Stimulated activated memory B cell treated with anti-CD40 and anti-IgM and Interleukin-4, amounts not matched to agents 10 μg/mL and 1 μg/mL and 100 μg/mL, for 72 hours (primary cell): ENCODE measurements around the gene LRRC52.

Source experiments
- ATAC-seq: fragments of 150-1000 bp; cut with Tn5 transposase; 2 replicates; pipeline ENCODE4 v1.10.0; 2021
- H3K27ac Mint-ChIP-seq: one replicate; pipeline ENCODE4 v1.8.0; 2022; ENCODE audit warnings: mild to moderate bottlenecking, mixed read lengths
- H3K27me3 Mint-ChIP-seq: one replicate; pipeline ENCODE4 v1.8.0; 2022; ENCODE audit warnings: mixed read lengths
- H3K36me3 Mint-ChIP-seq: one replicate; pipeline ENCODE4 v1.8.0; 2022; ENCODE audit warnings: mixed read lengths
- H3K4me1 Mint-ChIP-seq: one replicate; pipeline ENCODE4 v1.8.0; 2022; ENCODE audit warnings: mixed read lengths
- H3K4me3 Mint-ChIP-seq: one replicate; pipeline ENCODE4 v1.8.0; 2022; ENCODE audit warnings: mild to moderate bottlenecking, moderate library complexity, mixed read lengths
- H3K9me3 Mint-ChIP-seq: one replicate; pipeline ENCODE4 v1.8.0; 2022; ENCODE audit warnings: mixed read lengths

LRRC52 gene

GRCh38 chr1:165543532-165544438 lies at the start of gene LRRC52:
LRRC52 (plus strand) TSS chr1:165544000; CDS start chr1:165544297, 297 bp downstream.
- peaks cover 39% of the 10 kb centered on the region for H3K27me3 Mint-ChIP-seq
- H3K9me3 Mint-ChIP-seq = no peaks in the 10 kb centered on the region
- ATAC-seq = peak; percentile 28
- H3K4me3 Mint-ChIP-seq = no peak within 1 kb of the TSS
- no peaks in the 10 kb centered on the region for H3K36me3 Mint-ChIP-seq
- no peaks in the 10 kb centered on the region for H3K4me1 Mint-ChIP-seq
- H3K27ac Mint-ChIP-seq = no peak within 1 kb of the TSS

GRCh38 chr1:165494949-165495857 lies 48.6 kb upstream of the LRRC52 start:
- Mint-ChIP-seq H3K27me3 (peaks cover 20% of the 10 kb centered on the region), H3K4me3 (no peak overlapping the region), H3K27ac (no peak overlapping the region)

GRCh38 chr1:165495858-165496205 lies 48.0 kb upstream of the LRRC52 start:
- Mint-ChIP-seq H3K9me3 (no peaks in the 10 kb centered on the region), H3K27me3 (peaks cover 20% of the 10 kb centered on the region), H3K27ac (no peak overlapping the region), H3K36me3 (no peaks in the 10 kb centered on the region), H3K4me1 (peaks cover 11% of the 10 kb centered on the region), H3K4me3 (no peak overlapping the region)
- no peak for ATAC-seq

More at GRCh38 chr1:165494949-165495857, 48.6 kb upstream of the LRRC52 start:
- Mint-ChIP-seq H3K9me3 (no peaks in the 10 kb centered on the region), H3K4me1 (peaks cover 11% of the 10 kb centered on the region), H3K36me3 (no peaks in the 10 kb centered on the region)
- no peak for ATAC-seq

GRCh38 chr1:165496501-165496900 lies 47.3 kb upstream of the LRRC52 start:
- peaks cover 11% of the 10 kb centered on the region for H3K4me1 Mint-ChIP-seq
- peaks cover 20% of the 10 kb centered on the region for H3K27me3 Mint-ChIP-seq
- ATAC-seq = no peak
- H3K9me3 Mint-ChIP-seq = no peaks in the 10 kb centered on the region
- H3K36me3 Mint-ChIP-seq = no peaks in the 10 kb centered on the region
- H3K4me3 Mint-ChIP-seq = no peak overlapping the region
- no peak overlapping the region for H3K27ac Mint-ChIP-seq

GRCh38 chr1:165497069-165498013 lies 46.5 kb upstream of the LRRC52 start:
- Mint-ChIP-seq H3K36me3 (no peaks in the 10 kb centered on the region), H3K4me3 (no peak overlapping the region), H3K4me1 (peaks cover 11% of the 10 kb centered on the region), H3K9me3 (no peaks in the 10 kb centered on the region), H3K27ac (no peak overlapping the region), H3K27me3 (peaks cover 19% of the 10 kb centered on the region)
- no peak for ATAC-seq

- H3K27me3 Mint-ChIP-seq = no peaks in the 10 kb centered on the region
- ATAC-seq = no peak
- H3K36me3 Mint-ChIP-seq = no peaks in the 10 kb centered on the region
- H3K9me3 Mint-ChIP-seq = no peaks in the 10 kb centered on the region
- H3K27ac Mint-ChIP-seq = no peak overlapping the region
- no peaks in the 10 kb centered on the region for H3K4me1 Mint-ChIP-seq
- H3K4me3 Mint-ChIP-seq = no peak overlapping the region
Observed at GRCh38 chr1:165501330-165501969, 42.4 kb upstream of the LRRC52 start.

GRCh38 chr1:165501970-165502348 lies 41.8 kb upstream of the LRRC52 start:
- H3K27ac Mint-ChIP-seq = no peak overlapping the region
- H3K36me3 Mint-ChIP-seq = no peaks in the 10 kb centered on the region
- H3K9me3 Mint-ChIP-seq = no peaks in the 10 kb centered on the region
- no peak for ATAC-seq
- no peak overlapping the region for H3K4me3 Mint-ChIP-seq
- H3K27me3 Mint-ChIP-seq = no peaks in the 10 kb centered on the region
- no peaks in the 10 kb centered on the region for H3K4me1 Mint-ChIP-seq

- no peaks in the 10 kb centered on the region for H3K9me3 Mint-ChIP-seq
- no peaks in the 10 kb centered on the region for H3K4me1 Mint-ChIP-seq
- no peak overlapping the region for H3K4me3 Mint-ChIP-seq
- H3K27me3 Mint-ChIP-seq = no peaks in the 10 kb centered on the region
- H3K36me3 Mint-ChIP-seq = no peaks in the 10 kb centered on the region
- no peak overlapping the region for H3K27ac Mint-ChIP-seq
- no peak for ATAC-seq
Observed at GRCh38 chr1:165507570-165507969, 36.2 kb upstream of the LRRC52 start.

GRCh38 chr1:165508291-165508690 lies 35.5 kb upstream of the LRRC52 start:
- no peak for ATAC-seq
- no peak overlapping the region for H3K27ac Mint-ChIP-seq
- H3K9me3 Mint-ChIP-seq = no peaks in the 10 kb centered on the region
- H3K27me3 Mint-ChIP-seq = no peaks in the 10 kb centered on the region
- H3K4me1 Mint-ChIP-seq = no peaks in the 10 kb centered on the region
- H3K36me3 Mint-ChIP-seq = no peaks in the 10 kb centered on the region
- H3K4me3 Mint-ChIP-seq = no peak overlapping the region

- Mint-ChIP-seq H3K27me3 (peaks cover 19% of the 10 kb centered on the region), H3K4me1 (no peaks in the 10 kb centered on the region), H3K27ac (no peak overlapping the region), H3K4me3 (no peak overlapping the region), H3K36me3 (no peaks in the 10 kb centered on the region), H3K9me3 (no peaks in the 10 kb centered on the region)
- no peak for ATAC-seq
Observed at GRCh38 chr1:165512816-165513215, 31.0 kb upstream of the LRRC52 start.

GRCh38 chr1:165516469-165516868 lies 27.3 kb upstream of the LRRC52 start:
- no peak for ATAC-seq
- no peak overlapping the region for H3K27ac Mint-ChIP-seq
- H3K9me3 Mint-ChIP-seq = peaks cover 13% of the 10 kb centered on the region
- no peaks in the 10 kb centered on the region for H3K4me1 Mint-ChIP-seq
- no peaks in the 10 kb centered on the region for H3K36me3 Mint-ChIP-seq
- H3K27me3 Mint-ChIP-seq = peaks cover 43% of the 10 kb centered on the region
- no peak overlapping the region for H3K4me3 Mint-ChIP-seq

GRCh38 chr1:165520646-165521045 lies 23.2 kb upstream of the LRRC52 start:
- ATAC-seq = no peak
- Mint-ChIP-seq H3K4me1 (no peaks in the 10 kb centered on the region), H3K36me3 (no peaks in the 10 kb centered on the region), H3K27me3 (peaks cover 54% of the 10 kb centered on the region), H3K27ac (no peak overlapping the region), H3K9me3 (peaks cover 21% of the 10 kb centered on the region), H3K4me3 (no peak overlapping the region)

GRCh38 chr1:165524639-165525285 lies 19.0 kb upstream of the LRRC52 start:
- ATAC-seq = no peak
- no peak overlapping the region for H3K4me3 Mint-ChIP-seq
- no peaks in the 10 kb centered on the region for H3K4me1 Mint-ChIP-seq
- H3K27ac Mint-ChIP-seq = no peak overlapping the region
- no peaks in the 10 kb centered on the region for H3K36me3 Mint-ChIP-seq
- peaks cover 13% of the 10 kb centered on the region for H3K9me3 Mint-ChIP-seq
- peaks cover 67% of the 10 kb centered on the region for H3K27me3 Mint-ChIP-seq

- Mint-ChIP-seq H3K4me3 (no peak overlapping the region), H3K27ac (no peak overlapping the region), H3K36me3 (no peaks in the 10 kb centered on the region), H3K27me3 (peaks cover 58% of the 10 kb centered on the region), H3K9me3 (peaks cover 13% of the 10 kb centered on the region), H3K4me1 (no peaks in the 10 kb centered on the region)
- no peak for ATAC-seq
Observed at GRCh38 chr1:165525708-165526107, 18.1 kb upstream of the LRRC52 start.
